WTC11 (cell line): ENCODE measurements around the gene UGCG. TPM values are rescaled to one million over a fixed set of nuclear protein-coding genes. Genes with fewer than 3 reads are reported as not detected.

Experiments used
- ATAC-seq: fragments of 200-7000 bp; cut with Tn5 transposase; 2 replicates; pipeline ENCODE4 v1.10.0; 2021; ENCODE audit warnings: mild to moderate bottlenecking, moderate library complexity
- Bru-seq: library from RNA; stranded (reverse); fragments of 400-500 nt; gene quantifications from one replicate; lab custom pipeline; 2021; lab: Mats Ljungman, UMichigan
- CTCF ChIA-PET: fragments of 300-600 bp; sonication (Branson Sonifier 250); formaldehyde crosslinking; loops from one replicate; lab custom pipeline; 2021; ENCODE audit warnings: antibody characterized with exemption; lab: Charles Lee
- POLR2A ChIA-PET: fragments of 350-600 bp; sonication (Branson Sonifier 250); formaldehyde crosslinking; loops from one replicate; lab custom pipeline; 2021; ENCODE audit warnings: antibody characterized with exemption; lab: Charles Lee
- DNase-seq: peaks from one replicate; pipeline ENCODE4 v3.0.0; 2021; ENCODE audit warnings: low spot score
- H3K27ac Mint-ChIP-seq: 2 replicates; pipeline ENCODE4 v1.8.0; 2021; ENCODE audit warnings: mixed read lengths
- H3K27me3 Mint-ChIP-seq: 2 replicates; pipeline ENCODE4 v1.8.0; 2021; ENCODE audit warnings: low read depth, mild to moderate bottlenecking, moderate library complexity, mixed read lengths
- H3K36me3 Mint-ChIP-seq: 2 replicates; pipeline ENCODE4 v1.8.0; 2021; ENCODE audit warnings: mixed read lengths
- H3K4me1 Mint-ChIP-seq: 2 replicates; pipeline ENCODE4 v1.8.0; 2022; ENCODE audit warnings: mixed read lengths
- H3K4me3 Mint-ChIP-seq: 2 replicates; pipeline ENCODE4 v1.8.0; 2021; ENCODE audit warnings: mild to moderate bottlenecking, moderate library complexity, mixed read lengths
- H3K9me3 Mint-ChIP-seq: 2 replicates; pipeline ENCODE4 v1.8.0; 2021; ENCODE audit warnings: mixed read lengths
- AR ChIP-seq: fragments of 250-450 bp; sonication (Bioruptor Pico); IDR thresholded peaks from 2 replicates; pipeline ENCODE4 v1.9.0; 2021; ENCODE audit warnings: mild to moderate bottlenecking
- ARID4B ChIP-seq: sonication (generic); formaldehyde crosslinking; IDR thresholded peaks from 2 replicates; pipeline ENCODE4 v1.8.0; 2023; ENCODE audit warnings: missing genetic modification reagents, mild to moderate bottlenecking, borderline replicate concordance
- ATF2 ChIP-seq: sonication (generic); formaldehyde crosslinking; IDR thresholded peaks from 2 replicates; pipeline ENCODE4 v1.8.1; 2022; ENCODE audit warnings: low read depth, missing genetic modification reagents, borderline replicate concordance
- ATF3 ChIP-seq: sonication (generic); formaldehyde crosslinking; conservative IDR thresholded peaks from 2 replicates; pipeline ENCODE4 v1.8.1; 2022; ENCODE audit warnings: mild to moderate bottlenecking, missing genetic modification reagents
- ESRRA ChIP-seq: sonication (generic); formaldehyde crosslinking; IDR thresholded peaks from 2 replicates; pipeline ENCODE4 v1.8.1; 2022; ENCODE audit warnings: mild to moderate bottlenecking, missing genetic modification reagents, borderline replicate concordance
- FOXJ3 ChIP-seq: sonication (generic); formaldehyde crosslinking; IDR thresholded peaks from 2 replicates; pipeline ENCODE4 v1.9.0; 2021; ENCODE audit warnings: missing genetic modification reagents, mild to moderate bottlenecking, borderline replicate concordance
- GABPB1 ChIP-seq: sonication (generic); formaldehyde crosslinking; IDR thresholded peaks from 2 replicates; pipeline ENCODE4 v1.8.1; 2023; ENCODE audit warnings: mild to moderate bottlenecking, missing genetic modification reagents
- MLX ChIP-seq: sonication (generic); formaldehyde crosslinking; IDR thresholded peaks from 2 replicates; pipeline ENCODE4 v1.8.1; 2023; ENCODE audit warnings: mild to moderate bottlenecking, missing genetic modification reagents, moderate library complexity
- NFATC4 ChIP-seq: fragments of 250-450 bp; sonication (Bioruptor Pico); IDR thresholded peaks from 2 replicates; pipeline ENCODE4 v1.9.0; 2021; ENCODE audit warnings: mild to moderate bottlenecking
- NR1H2 ChIP-seq: sonication (generic); formaldehyde crosslinking; IDR thresholded peaks from 2 replicates; pipeline ENCODE4 v1.9.0; 2021; ENCODE audit warnings: mild to moderate bottlenecking, moderate library complexity, missing genetic modification reagents
- NR2C2 ChIP-seq: sonication (generic); formaldehyde crosslinking; IDR thresholded peaks from 2 replicates; pipeline ENCODE4 v1.8.0; 2022; ENCODE audit warnings: mild to moderate bottlenecking, missing genetic modification reagents
- NR3C1 ChIP-seq: sonication (generic); formaldehyde crosslinking; conservative IDR thresholded peaks from 2 replicates; pipeline ENCODE4 v1.8.1; 2023; ENCODE audit warnings: low read depth, mild to moderate bottlenecking, missing genetic modification reagents
- RELA ChIP-seq: sonication (generic); formaldehyde crosslinking; IDR thresholded peaks from 2 replicates; pipeline ENCODE4 v1.8.1; 2022; ENCODE audit warnings: missing genetic modification reagents, mild to moderate bottlenecking, borderline replicate concordance
- RORB ChIP-seq: fragments of 250-450 bp; sonication (Bioruptor Pico); IDR thresholded peaks from 2 replicates; pipeline ENCODE4 v1.9.0; 2021; ENCODE audit warnings: mild to moderate bottlenecking
- SMAD4 ChIP-seq: sonication (generic); formaldehyde crosslinking; IDR thresholded peaks from 2 replicates; pipeline ENCODE4 v1.8.0; 2022; ENCODE audit warnings: mild to moderate bottlenecking, missing genetic modification reagents
- SP1 ChIP-seq: sonication (generic); formaldehyde crosslinking; conservative IDR thresholded peaks from 2 replicates; pipeline ENCODE4 v1.8.1; 2022; ENCODE audit warnings: missing genetic modification reagents
- TEAD1 ChIP-seq: sonication (generic); formaldehyde crosslinking; IDR thresholded peaks from 2 replicates; pipeline ENCODE4 v1.8.0; 2022; ENCODE audit warnings: mild to moderate bottlenecking, missing genetic modification reagents
- USF1 ChIP-seq: sonication (generic); formaldehyde crosslinking; IDR thresholded peaks from 2 replicates; pipeline ENCODE4 v1.8.0; 2022; ENCODE audit warnings: mild to moderate bottlenecking, missing genetic modification reagents
- ZNF219 ChIP-seq: sonication (generic); formaldehyde crosslinking; IDR thresholded peaks from 2 replicates; pipeline ENCODE4 v1.8.0; 2023; ENCODE audit warnings: missing genetic modification reagents, mild to moderate bottlenecking, borderline replicate concordance
- ZNF281 ChIP-seq: sonication (generic); formaldehyde crosslinking; IDR thresholded peaks from 2 replicates; pipeline ENCODE4 v1.8.0; 2023; ENCODE audit warnings: mild to moderate bottlenecking, missing genetic modification reagents
- long read RNA-seq, 3 experiments: library from RNA in 1 of 3; library from capped mRNA in 1 of 3; library from polyadenylated mRNA in 1 of 3; unstranded in 2 of 3; stranded (forward) in 1 of 3; transcript quantifications; one replicate each; pipeline ENCODE4 v2.0.0, GENCODE V29; 2021
- total RNA-seq: library from RNA; stranded (reverse); gene quantifications from 3 replicates; pipeline ENCODE4 v1.2.3, GENCODE V29; 2021

The UGCG gene
- 34.0 to 37.5 TPM (median 34.6 TPM) in 3 replicates for total RNA-seq
- percentile 88 among the genes with signal in this experiment for Bru-seq, nascent RNA
- long read RNA-seq, experiment 1, full-length matches to known transcripts: 178 of 232 reads
- long read RNA-seq, experiment 1, partial matches to known transcripts: 21 of 232 reads
- long read RNA-seq, experiment 1, other reads (novel, unspliced or antisense): 33 of 232 reads
- long read RNA-seq, experiment 2, full-length matches to known transcripts: 14 of 58 reads
- long read RNA-seq, experiment 2, partial matches to known transcripts: 39 of 58 reads
- long read RNA-seq, experiment 2, other reads (novel, unspliced or antisense): 5 of 58 reads
- long read RNA-seq, experiment 3, full-length matches to known transcripts: 2 of 7 reads
- long read RNA-seq, experiment 3, partial matches to known transcripts: 4 of 7 reads
- long read RNA-seq, experiment 3, other reads (novel, unspliced or antisense): 1 of 7 reads

GRCh38 chr9:111895996-111896941 lies at the start of gene UGCG:
Gene UGCG (plus strand): TSS chr9:111896814. CDS start chr9:111897216, 402 bp downstream.
- ATAC-seq (peak; percentile 87), DNase-seq (peak; percentile 87)
- CTCF ChIA-PET: interaction anchor here (1.6 kb wide), 1 partner anchor 179 kb away, joined by 9 read pairs; no protein-coding TSS in a partner anchor
- Mint-ChIP-seq H3K27me3 (no peaks in the 10 kb centered on the region), H3K36me3 (no peaks in the 10 kb centered on the region), H3K4me1 (peaks cover 11% of the 10 kb centered on the region), H3K4me3 (peak within 1 kb of the TSS; percentile 77), H3K27ac (peak within 1 kb of the TSS; percentile 80), H3K9me3 (no peaks in the 10 kb centered on the region)
- POLR2A ChIA-PET: interaction anchor here (0.6 to 1.1 kb wide), 3 partner anchors 13 to 437 kb away, joined by 3 read pairs; partner anchors contain the start of gene PTBP3
- TF ChIP-seq TEAD1: peak; percentile 56; the same call in 1 of the 2 replicates
- no peak for TF ChIP-seq NFATC4
- TF ChIP-seq ATF3: no peak
- TF ChIP-seq ATF2 (CRISPR knock-in tag): 0 out of 2 replicates have a peak, but pooled peaks have one; percentile 13
- TF ChIP-seq AR: no peak
- TF ChIP-seq USF1 (CRISPR knock-in tag): peak; percentile 37; the same call in 1 of the 2 replicates
- no peak for TF ChIP-seq MLX (CRISPR knock-in tag)
- no peak for TF ChIP-seq RORB (CRISPR knock-in tag)
- no peak for TF ChIP-seq FOXJ3 (CRISPR knock-in tag)
- no peak for TF ChIP-seq SMAD4 (CRISPR knock-in tag)
- no peak for TF ChIP-seq GABPB1 (CRISPR knock-in tag)
- no peak for TF ChIP-seq NR3C1 (CRISPR knock-in tag)
- peak; percentile 89 for TF ChIP-seq SP1 (CRISPR knock-in tag)
- TF ChIP-seq ZNF219 (CRISPR knock-in tag): 0 out of 2 replicates have a peak, but pooled peaks have one; percentile 47
- no peak for TF ChIP-seq RELA (CRISPR knock-in tag)
- no peak for TF ChIP-seq ESRRA
- no peak for TF ChIP-seq NR2C2
- no peak for TF ChIP-seq NR1H2
- TF ChIP-seq ARID4B (CRISPR knock-in tag): peak; percentile 37; the same call in 1 of the 2 replicates
- TF ChIP-seq ZNF281 (CRISPR knock-in tag): no peak
